Stimulated activated CD4-positive, alpha-beta T cell treated with anti-CD3 and anti-CD28 coated beads, Interleukin-1b, Interleukin-23, amount 100 ng/mL, for 48 hours (primary cell): ENCODE results near the gene STUM.
"Not testable (repeated sequence)": the region's sequence is repeated elsewhere in the genome, so short reads cannot be mapped to it uniquely, and the experiment has no call there.

Source experiments
- DNase-seq: peaks from one replicate; pipeline ENCODE4 v3.0.0-alpha.2; 2020

STUM gene

GRCh38 chr1:226548256-226549093, at the start of gene STUM:
Gene STUM, plus strand, starts transcription at chr1:226548764. Its CDS starts 141 bp downstream, at chr1:226548905.
- DNase-seq: peak; percentile 6

- DNase-seq: not testable (repeated sequence)
Observed at GRCh38 chr1:226499699-226500098, 48.9 kb upstream of the STUM start.

DNA sequence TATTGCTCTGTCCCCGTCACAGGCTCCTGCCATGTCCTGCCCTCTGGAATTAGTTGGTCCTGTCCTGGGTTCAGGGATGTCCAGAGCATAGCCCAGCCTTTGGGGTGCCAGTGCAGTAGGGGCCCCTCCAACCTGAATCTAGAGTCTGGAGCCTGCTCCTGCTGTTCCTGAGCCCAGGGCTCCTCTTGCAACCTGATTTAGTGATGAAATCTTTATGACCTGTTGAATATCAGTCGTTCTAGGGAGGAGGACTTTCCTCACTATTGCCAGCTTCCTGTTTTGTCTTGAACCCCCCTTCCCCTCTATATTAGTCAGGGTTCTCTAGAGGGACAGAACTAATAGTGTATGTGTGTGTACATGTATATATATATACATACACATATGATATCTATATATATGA, 42.5 kb upstream of the STUM start:
- DNase-seq: no peak

DNA sequence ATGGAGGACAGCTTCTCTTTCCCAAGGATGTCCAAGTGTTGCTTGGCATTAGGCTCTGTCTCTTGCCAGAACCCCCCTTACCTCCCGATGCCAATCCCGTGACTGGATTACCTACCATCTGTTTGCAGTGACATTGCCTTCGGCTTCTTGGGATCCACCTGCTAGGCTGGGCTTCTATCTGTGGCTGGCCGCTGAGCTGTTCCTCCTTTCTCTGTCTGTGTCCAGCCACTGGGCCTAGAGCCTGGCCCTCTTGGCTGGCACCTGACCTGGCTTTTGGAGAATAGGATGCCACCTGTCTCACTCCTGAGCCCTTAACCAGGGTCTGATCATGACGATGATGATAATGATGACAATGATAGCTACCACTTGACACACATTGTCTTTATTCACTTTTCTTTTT, 41.6 kb upstream of the STUM start:
- DNase-seq: no peak

DNA sequence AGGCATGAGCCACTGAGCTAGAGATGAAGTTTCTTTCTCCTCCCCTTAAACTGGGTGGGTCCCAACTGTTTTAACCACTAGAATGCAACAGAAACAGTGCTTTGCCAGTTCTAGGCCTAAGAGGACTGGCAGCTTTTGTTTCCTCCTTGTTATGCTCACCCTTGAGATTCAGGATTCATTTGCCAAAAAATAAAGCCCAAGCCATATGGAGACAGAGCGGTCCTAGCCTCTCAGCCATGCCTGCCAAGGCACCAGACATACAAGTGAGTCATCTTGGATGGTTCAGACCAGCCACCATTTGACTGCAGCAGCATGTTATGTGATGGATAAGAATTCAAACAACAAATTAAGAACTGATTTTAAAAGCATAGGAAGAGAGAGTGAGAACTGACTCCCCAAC, 38.1 kb upstream of the STUM start:
- DNase-seq: no peak

GRCh38 chr1:226511296-226511695, 37.3 kb upstream of the STUM start:
- no peak for DNase-seq

DNA sequence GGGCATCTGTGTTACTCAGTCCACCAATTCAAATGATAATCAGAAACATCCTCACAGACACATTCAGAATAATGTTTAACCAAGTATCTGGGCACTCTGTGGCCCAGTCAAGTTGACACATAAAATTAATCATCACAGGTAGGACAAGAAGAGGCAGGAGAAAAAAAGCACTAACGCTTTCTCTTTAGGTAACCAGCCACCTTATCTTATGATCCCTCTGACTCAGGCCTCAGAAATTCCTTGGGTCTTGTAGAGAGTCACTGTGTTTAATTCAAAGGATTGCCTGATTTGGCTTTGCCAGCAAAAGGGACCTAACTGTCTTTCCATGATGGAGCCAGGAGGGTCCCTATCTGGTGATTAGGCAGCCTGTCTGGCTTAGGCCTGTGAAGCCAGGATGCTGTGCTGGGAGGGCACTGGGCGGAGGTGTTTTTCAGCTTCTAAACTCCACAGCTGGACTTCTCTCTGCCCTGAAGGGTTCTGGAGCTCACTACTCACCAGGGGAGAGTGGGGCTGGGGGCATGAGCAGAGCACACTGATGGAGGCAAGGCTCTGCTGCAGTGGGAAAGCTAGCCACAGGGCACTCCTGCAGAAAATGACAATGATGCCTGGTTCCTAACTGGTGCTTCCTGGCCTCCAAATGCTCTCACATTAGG, 36.4 kb upstream of the STUM start:
- no peak for DNase-seq

- no peak for DNase-seq
Observed at GRCh38 chr1:226518375-226518774, 30.2 kb upstream of the STUM start.

DNA sequence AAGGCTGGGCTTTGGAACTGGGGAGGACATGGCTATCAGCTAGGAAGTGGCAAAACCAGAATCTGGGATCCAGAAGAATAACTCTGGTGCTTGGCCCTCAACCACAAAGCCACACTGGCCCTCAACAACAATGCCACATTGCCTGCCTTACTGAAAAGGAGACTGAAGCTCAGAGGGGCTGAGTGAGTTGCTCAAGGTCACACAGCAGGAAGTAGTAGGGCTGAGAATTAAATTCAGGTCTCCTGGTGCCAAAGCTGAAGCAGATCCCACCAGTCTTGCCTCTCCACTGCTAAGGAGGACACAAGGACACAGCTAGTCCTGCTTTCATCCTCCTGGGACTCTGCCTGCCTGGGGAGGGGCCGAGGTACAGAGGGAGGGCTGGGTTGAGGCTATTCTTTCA, 29.4 kb upstream of the STUM start:
- DNase-seq: no peak

DNA sequence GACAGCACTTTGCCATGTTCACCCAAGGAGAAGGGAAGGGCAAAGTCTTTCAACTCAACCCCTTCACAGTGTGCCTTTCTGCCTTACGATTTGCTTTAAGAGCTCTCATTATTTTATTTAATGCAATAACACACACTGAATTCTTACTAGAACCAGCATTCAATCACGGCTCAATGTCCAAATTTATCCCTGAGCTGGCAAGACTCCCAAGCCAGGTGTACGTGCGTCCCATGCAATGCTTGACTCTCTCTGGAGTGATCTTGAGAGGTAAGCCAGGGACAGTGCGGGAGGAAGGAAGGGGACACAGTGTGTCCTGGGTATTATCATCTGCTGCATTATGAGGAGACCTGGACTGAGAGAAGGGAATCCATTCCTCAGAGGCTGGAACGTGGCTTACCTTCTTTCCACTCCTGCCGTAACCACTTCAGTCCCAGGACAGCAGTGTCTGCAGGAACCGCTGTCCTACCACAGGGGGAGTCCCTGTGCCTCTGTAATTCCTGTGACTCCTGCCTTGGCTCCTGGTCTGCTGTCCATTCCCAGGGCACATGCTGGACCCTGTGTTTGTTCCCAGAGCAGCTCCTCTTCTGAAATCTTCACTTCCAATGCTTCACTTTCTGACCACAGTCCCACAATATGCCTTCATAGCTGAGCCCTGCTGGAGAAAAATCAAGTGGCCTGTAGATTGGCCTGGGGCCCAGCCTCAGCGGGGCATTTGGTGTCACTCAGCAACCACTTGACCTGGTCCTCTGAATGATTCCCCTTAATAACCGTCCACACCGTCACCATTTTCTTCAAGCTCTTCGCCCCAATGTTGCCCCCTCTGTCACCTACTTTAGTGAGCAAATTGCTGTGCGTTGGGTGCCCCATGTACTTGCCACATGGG, 28.6 kb upstream of the STUM start:
- no peak for DNase-seq

GRCh38 chr1:226520640-226521355, 27.8 kb upstream of the STUM start:
- no peak for DNase-seq

- no peak for DNase-seq
Observed at GRCh38 chr1:226523646-226524406, 24.7 kb upstream of the STUM start.

- DNase-seq: no peak
Observed at GRCh38 chr1:226524547-226524946, 24.0 kb upstream of the STUM start.

DNA sequence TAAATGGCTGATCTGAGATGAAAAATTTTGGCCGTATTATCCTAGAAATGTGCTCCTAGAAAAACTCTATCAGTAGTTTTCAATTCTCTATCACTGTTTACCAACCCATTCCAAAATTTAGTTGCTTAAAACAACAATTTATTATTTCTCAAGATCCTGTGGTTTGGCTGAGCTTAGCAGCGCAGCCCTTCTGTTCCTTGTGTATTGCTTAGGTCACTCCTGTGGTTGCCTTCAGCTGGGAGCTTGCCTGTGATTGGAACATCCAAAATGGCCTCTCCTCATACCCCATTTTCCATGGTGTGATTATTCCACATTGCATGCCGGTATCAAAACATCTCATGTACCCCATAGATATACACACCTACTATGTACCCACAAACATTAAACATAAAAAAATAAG, 22.8 kb upstream of the STUM start:
- no peak for DNase-seq

- no peak for DNase-seq
Observed at GRCh38 chr1:226526801-226527595, 21.6 kb upstream of the STUM start.

DNA sequence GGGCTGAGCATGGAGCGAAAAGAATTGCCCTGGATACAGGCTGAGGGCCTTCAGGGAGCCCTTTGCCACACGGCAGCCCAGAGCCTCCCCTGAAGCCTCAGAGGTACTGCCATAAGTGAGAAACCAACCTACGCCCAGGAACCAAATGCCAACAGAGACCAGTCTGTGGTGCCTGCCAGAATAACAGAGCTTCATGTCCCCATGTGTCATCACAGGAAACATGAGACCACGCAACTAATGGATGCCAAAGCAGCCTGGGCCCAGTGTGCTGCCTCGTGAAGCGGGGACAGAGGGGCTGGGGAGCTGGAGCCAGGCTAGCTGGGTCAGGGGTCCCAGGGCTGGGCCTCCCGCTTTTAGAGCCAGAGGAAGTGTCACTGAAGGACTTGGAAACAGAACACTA, 18.7 kb upstream of the STUM start:
- DNase-seq: no peak

- DNase-seq: no peak
Observed at GRCh38 chr1:226530591-226530990, 18.0 kb upstream of the STUM start.

- no peak for DNase-seq
Observed at GRCh38 chr1:226531360-226532093, 17.0 kb upstream of the STUM start.

DNA sequence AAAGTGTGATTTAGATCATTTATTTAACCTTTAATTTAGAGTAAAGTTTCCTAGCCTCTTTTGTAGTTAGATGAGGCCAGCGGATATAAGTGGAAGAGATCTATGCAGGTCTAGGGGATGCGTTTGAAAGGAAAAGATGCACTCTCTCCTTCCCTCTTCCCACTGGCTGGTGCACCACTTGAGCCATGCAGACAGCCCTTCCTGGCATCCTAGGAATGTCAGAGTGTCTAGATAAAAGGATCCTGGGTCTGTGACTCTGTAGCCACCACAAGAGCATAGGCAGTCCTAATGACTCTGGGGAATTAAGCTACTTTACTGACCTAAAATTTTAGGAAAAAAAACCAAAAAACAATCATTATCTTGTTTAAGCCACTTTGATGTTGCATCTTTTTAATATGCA, 16.0 kb upstream of the STUM start:
- no peak for DNase-seq

GRCh38 chr1:226533220-226533619, 15.3 kb upstream of the STUM start:
- no peak for DNase-seq
